Measurements from ENCODE around the gene CYB5D1.
A peak's percentile ranks its signal among the peaks of the same experiment; 100 is the strongest.

DNA sequence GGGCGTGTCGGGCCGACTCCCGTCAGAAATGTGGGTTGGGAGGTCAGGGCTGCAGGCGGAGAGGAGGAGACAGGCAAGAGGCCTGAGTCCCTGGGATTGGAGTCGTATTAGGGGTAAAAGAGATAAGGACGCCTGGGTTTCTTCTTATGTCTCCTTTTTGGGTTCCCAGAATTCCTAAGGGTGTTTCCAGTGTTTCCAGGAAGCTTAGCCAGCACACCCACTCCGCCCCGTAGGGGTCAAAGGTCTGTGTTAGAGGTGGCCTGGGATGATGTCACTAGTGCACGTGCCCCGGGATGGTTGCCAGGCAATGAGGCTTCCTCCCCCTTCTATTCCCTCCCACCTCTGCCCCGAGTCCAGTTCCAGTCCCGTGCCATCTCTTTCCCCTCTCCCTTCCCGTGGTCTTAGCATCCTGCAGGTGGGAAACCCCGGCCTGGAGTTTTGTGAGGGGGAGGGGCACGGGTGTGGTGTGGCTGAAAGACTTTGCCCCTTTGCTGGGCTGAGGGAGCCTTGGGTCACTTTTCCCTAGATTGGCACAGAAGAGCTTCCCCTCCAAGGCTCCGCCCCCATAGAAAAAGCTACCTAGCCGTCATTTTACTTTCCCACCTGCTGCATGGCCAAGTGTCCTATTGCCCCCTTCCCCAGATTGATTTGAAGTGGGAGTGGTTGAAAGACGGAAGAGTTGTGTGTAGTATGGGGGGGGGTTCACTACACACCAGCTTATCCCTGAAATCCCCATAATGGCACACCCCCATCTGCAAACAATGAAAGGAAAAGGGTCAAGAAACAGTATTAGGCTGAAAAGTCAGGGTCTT lies 21.0 kb upstream of the CYB5D1 start:
- peak in 2 of 4 donors; percentile 57 to 60 for TF ChIP-seq EP300 (IDR thresholded peaks at IDR 0.05)
- TF ChIP-seq, protein P1, sequence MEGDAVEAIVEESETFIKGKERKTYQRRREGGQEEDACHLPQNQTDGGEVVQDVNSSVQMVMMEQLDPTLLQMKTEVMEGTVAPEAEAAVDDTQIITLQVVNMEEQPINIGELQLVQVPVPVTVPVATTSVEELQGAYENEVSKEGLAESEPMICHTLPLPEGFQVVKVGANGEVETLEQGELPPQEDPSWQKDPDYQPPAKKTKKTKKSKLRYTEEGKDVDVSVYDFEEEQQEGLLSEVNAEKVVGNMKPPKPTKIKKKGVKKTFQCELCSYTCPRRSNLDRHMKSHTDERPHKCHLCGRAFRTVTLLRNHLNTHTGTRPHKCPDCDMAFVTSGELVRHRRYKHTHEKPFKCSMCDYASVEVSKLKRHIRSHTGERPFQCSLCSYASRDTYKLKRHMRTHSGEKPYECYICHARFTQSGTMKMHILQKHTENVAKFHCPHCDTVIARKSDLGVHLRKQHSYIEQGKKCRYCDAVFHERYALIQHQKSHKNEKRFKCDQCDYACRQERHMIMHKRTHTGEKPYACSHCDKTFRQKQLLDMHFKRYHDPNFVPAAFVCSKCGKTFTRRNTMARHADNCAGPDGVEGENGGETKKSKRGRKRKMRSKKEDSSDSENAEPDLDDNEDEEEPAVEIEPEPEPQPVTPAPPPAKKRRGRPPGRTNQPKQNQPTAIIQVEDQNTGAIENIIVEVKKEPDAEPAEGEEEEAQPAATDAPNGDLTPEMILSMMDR (IDR thresholded peaks at IDR 0.05) = no peak

All from sigmoid colon (tissue), 4 donors.